HG02981 (cell line): ENCODE data around the gene CHN2.
"Not testable (repeated sequence)": the region's sequence is repeated elsewhere in the genome, so short reads cannot be mapped to it uniquely, and the experiment has no call there.

Source experiments
- ATAC-seq: cut with Tn5 transposase; IDR thresholded peaks from one replicate; pipeline ENCODE4 v1.9.1; 2021; ENCODE audit warnings: mild to moderate bottlenecking, moderate library complexity; ENCODE audit not compliant: unreplicated experiment

Gene CHN2

GRCh38 chr7:29518616-29519015 is 324.0 kb downstream of the CHN2 start:
- ATAC-seq: no peak

DNA sequence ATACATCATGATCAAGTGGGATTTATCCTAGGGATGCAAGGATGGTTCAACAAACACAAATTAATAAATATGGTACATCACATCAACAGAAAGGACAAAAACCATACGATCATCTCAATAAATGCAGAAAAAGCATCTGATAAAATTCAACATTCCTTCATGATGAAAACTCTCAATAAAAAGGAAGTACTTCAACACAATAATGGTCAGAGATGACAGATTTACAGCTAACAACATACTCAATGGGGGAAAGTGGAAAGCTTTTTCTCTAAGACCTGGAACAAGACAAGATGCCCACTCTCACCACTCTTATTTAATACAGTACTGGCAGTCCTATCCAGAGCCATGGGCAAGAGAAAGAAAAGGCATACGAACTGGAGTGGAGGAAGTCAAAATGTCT is 329.2 kb downstream of the CHN2 start:
- ATAC-seq: no peak

DNA sequence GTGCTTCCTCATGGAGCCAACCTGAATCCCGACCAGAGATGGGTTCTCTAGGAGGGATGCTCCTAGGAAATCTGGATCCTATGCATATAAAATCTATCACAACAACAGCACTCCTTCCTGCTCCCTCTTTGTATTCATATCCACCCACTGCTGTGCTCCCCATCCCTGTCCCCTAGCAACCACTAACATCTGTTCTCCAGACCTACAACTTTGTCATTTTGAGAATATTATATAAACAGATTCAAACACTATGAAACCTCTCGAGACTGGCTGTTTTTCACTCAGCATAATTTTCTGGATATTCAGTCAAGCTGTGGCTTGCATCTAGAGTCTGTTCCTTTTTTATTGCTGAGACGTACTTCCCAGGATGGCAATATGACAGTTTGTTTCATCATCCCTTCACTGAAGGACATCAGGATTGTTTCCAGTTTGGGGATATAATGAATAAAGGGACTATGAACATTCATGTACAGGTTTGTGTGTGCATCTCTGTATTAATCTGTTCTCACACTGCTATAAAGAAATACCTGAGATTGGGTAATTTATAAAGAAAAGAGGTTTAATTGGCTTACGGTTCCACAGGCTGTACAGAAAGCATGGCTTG is 333.0 kb downstream of the CHN2 start:
- no peak for ATAC-seq

- not testable (repeated sequence) for ATAC-seq
These were observed 334.0 kb downstream of the CHN2 start for GRCh38 chr7:29528526-29528925.
